Fibroblast of lung (primary cell): Measurements from ENCODE around the gene CHRM3. TPM values are rescaled to one million over a fixed set of nuclear protein-coding genes. Genes with fewer than 3 reads are reported as not detected.

ENCODE experiments used
- DNase-seq, 2 donors: peaks; one replicate each; pipeline versions ENCODE4 v3.0.0 to v3.0.0-alpha.2; 2010; ENCODE audit warnings: low read depth in 2 of 2
- H2AFZ ChIP-seq: 2 replicates; pipeline ENCODE4 v1.5.1; 2012; ENCODE audit warnings: low read length, control low read depth, inconsistent platforms
- H3K27ac ChIP-seq: 2 replicates; pipeline ENCODE4 v1.5.1; 2011; ENCODE audit warnings: low read length, control low read depth; ENCODE audit not compliant: insufficient read depth
- H3K27me3 ChIP-seq: 2 replicates; pipeline ENCODE4 v1.5.1; 2011; ENCODE audit warnings: mild to moderate bottlenecking, low read length; ENCODE audit not compliant: control insufficient read depth, insufficient read depth
- H3K36me3 ChIP-seq: 2 replicates; pipeline ENCODE4 v1.5.1; 2011; ENCODE audit warnings: low read length; ENCODE audit not compliant: control insufficient read depth, insufficient read depth
- H3K4me1 ChIP-seq: 2 replicates; pipeline ENCODE4 v1.5.1; 2011; ENCODE audit warnings: low read length; ENCODE audit not compliant: control insufficient read depth, insufficient read depth; ENCODE audit errors: extremely low read depth
- H3K4me2 ChIP-seq: 2 replicates; pipeline ENCODE4 v1.5.1; 2011; ENCODE audit warnings: low read length, control low read depth; ENCODE audit not compliant: insufficient read depth; ENCODE audit errors: extremely low read depth
- H3K4me3 ChIP-seq, 4 experiments: fragments of 200-600 bp in 1 of 4; sonication (generic) in 1 of 4; replicated peaks in 1 of 4; 2 replicates each; pipeline ENCODE4 v1.5.1; 2011 to 2016; ENCODE audit warnings: low read length in 4 of 4, low read depth in 3 of 4, mild to moderate bottlenecking in 3 of 4, control low read depth in 2 of 4, inconsistent platforms in 1 of 4, mixed read lengths in 1 of 4; ENCODE audit not compliant: insufficient read depth in 1 of 4; ENCODE audit errors: control extremely low read depth in 1 of 4
- H3K79me2 ChIP-seq: 2 replicates; pipeline ENCODE4 v1.5.1; 2012; ENCODE audit warnings: mild to moderate bottlenecking, low read length, inconsistent platforms; ENCODE audit not compliant: control insufficient read depth, insufficient read depth
- H3K9ac ChIP-seq: 2 replicates; pipeline ENCODE4 v1.5.1; 2011; ENCODE audit warnings: mild to moderate bottlenecking, low read length, control low read depth; ENCODE audit not compliant: insufficient read depth
- H3K9me3 ChIP-seq: 2 replicates; pipeline ENCODE4 v1.5.1; 2012; ENCODE audit warnings: low read depth, low read length; ENCODE audit not compliant: control insufficient read depth, insufficient read depth
- H4K20me1 ChIP-seq: 2 replicates; pipeline ENCODE4 v1.5.1; 2011; ENCODE audit warnings: low read length; ENCODE audit not compliant: control insufficient read depth, insufficient read depth; ENCODE audit errors: extremely low read depth
- CTCF ChIP-seq, 2 donors: IDR thresholded peaks in 1 of 2; conservative IDR thresholded peaks in 1 of 2; 1 replicate in 1 of 2; 2 replicates in 1 of 2; pipeline ENCODE4 v1.5.1; 2011 to 2012; ENCODE audit warnings: low read length in 2 of 2, control low read depth in 1 of 2, inconsistent platforms in 1 of 2, low read depth in 1 of 2, mild to moderate bottlenecking in 1 of 2
- EZH2 ChIP-seq: IDR thresholded peaks from 2 replicates; pipeline ENCODE4 v1.5.1; 2012; ENCODE audit warnings: low read length, control low read depth, mild to moderate bottlenecking; ENCODE audit errors: missing control alignments
- polyA plus RNA-seq, 2 donors: library from polyadenylated mRNA; depleted of rRNA in 1 of 2; stranded (reverse) in 1 of 2; unstranded in 1 of 2; fragments of >200 nt; gene quantifications; 2 replicates each; pipeline ENCODE4 v1.2.1, GENCODE V29; 2011 to 2012; ENCODE audit warnings: missing spikeins in 1 of 2
- total RNA-seq: library from RNA; depleted of rRNA; stranded (reverse); fragments of >200 nt; gene quantifications from 2 replicates; pipeline ENCODE4 v1.2.1, GENCODE V29; 2014

The CHRM3 gene
- total and polyA plus RNA-seq, 2 donors (not counting 1 experiment from before 2014, with no cell fraction given), result under 0.01 to 0.02 TPM

- Histone ChIP-seq H3K4me1 (no peaks in the 10 kb centered on the region), H3K9ac (no peak overlapping the region), H3K4me2 (no peak overlapping the region), H3K9me3 (no peaks in the 10 kb centered on the region), H2AFZ (no peak overlapping the region), H3K27me3 (no peaks in the 10 kb centered on the region), H3K27ac (no peak overlapping the region), H4K20me1 (no peaks in the 10 kb centered on the region), H3K36me3 (no peaks in the 10 kb centered on the region), H3K79me2 (no peaks in the 10 kb centered on the region), H3K4me3 (no peak overlapping the region)
- DNase-seq, result no peak
- TF ChIP-seq CTCF (conservative IDR thresholded peaks at IDR 0.05 in 1 of 2, IDR thresholded peaks at IDR 0.05 in 1 of 2; ENCODE audit: low read depth in 1 of 2, low read length in 2 of 2) (no peak), EZH2 (no peak)
Observed at GRCh38 chr1:239388159-239388485, 1.8 kb downstream of the CHRM3 start.

- Histone ChIP-seq H3K9ac (no peak overlapping the region), H3K9me3 (no peaks in the 10 kb centered on the region), H3K4me2 (no peak overlapping the region), H3K4me3 (no peak overlapping the region), H2AFZ (no peak overlapping the region), H4K20me1 (no peaks in the 10 kb centered on the region), H3K4me1 (no peaks in the 10 kb centered on the region), H3K27ac (no peak overlapping the region), H3K36me3 (no peaks in the 10 kb centered on the region), H3K79me2 (no peaks in the 10 kb centered on the region), H3K27me3 (no peaks in the 10 kb centered on the region)
- peak in 1 of 2 donors; percentile 10 for DNase-seq
- TF ChIP-seq CTCF (conservative IDR thresholded peaks at IDR 0.05 in 1 of 2, IDR thresholded peaks at IDR 0.05 in 1 of 2; ENCODE audit: low read depth in 1 of 2, low read length in 2 of 2), result no peak
- TF ChIP-seq EZH2, result no peak
Observed at GRCh38 chr1:239388578-239388977, 2.2 kb downstream of the CHRM3 start.

- TF ChIP-seq CTCF (conservative IDR thresholded peaks at IDR 0.05 in 1 of 2, IDR thresholded peaks at IDR 0.05 in 1 of 2; ENCODE audit: low read depth in 1 of 2, low read length in 2 of 2) (no peak), EZH2 (no peak)
- H3K4me2 ChIP-seq, result no peak overlapping the region
- H3K9ac ChIP-seq, result no peak overlapping the region
Observed at GRCh38 chr1:239389703-239390102, 3.3 kb downstream of the CHRM3 start.

More at GRCh38 chr1:239389703-239390102, 3.3 kb downstream of the CHRM3 start:
- Histone ChIP-seq H3K79me2 (no peaks in the 10 kb centered on the region), H3K4me1 (no peaks in the 10 kb centered on the region), H3K27me3 (no peaks in the 10 kb centered on the region), H2AFZ (no peak overlapping the region), H4K20me1 (no peaks in the 10 kb centered on the region), H3K36me3 (no peaks in the 10 kb centered on the region), H3K27ac (no peak overlapping the region), H3K9me3 (no peaks in the 10 kb centered on the region), H3K4me3 (no peak overlapping the region)
- peak; percentile 6 to 20 for DNase-seq
